SU-DHL-6 (cell line): ENCODE measurements around the gene LRRC7.

Source experiments
- EZH2phosphoT487 ChIP-seq: fragments of 200-600 bp; sonication (generic), shearing (Covaris generic); conservative IDR thresholded peaks from 2 replicates; pipeline ENCODE4 v1.6.1; 2018; ENCODE audit warnings: mild to moderate bottlenecking, antibody characterized with exemption, low read length, moderate library complexity, mixed read lengths
- TF ChIP-seq, protein P1 (sequence below): fragments of 200-600 bp; sonication (generic); IDR thresholded peaks from one replicate; pipeline ENCODE4 v1.5.1; 2017; ENCODE audit warnings: antibody characterized with exemption, mild to moderate bottlenecking, low read length, moderate library complexity; ENCODE audit not compliant: insufficient read depth, poor library complexity, severe bottlenecking

DNA sequence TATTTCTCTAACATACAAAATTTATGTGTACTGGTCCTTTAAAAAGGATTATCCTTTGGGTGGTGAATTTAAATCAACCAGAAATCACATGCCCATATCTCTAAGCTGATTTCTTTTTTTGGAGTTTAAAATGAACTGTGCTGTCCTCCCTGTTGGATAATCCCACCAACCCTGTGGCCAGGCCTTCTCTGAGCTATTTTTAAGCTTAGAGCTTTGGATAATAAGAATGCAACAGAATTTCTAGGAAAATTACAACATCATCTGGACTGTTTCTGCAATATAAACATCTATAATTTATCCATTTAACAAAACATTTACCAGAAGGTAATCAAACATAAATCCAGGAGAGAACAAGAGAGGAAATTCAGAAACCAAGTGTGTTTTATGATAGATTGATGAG lies 549.3 kb downstream of the LRRC7 start:
- no peak for TF ChIP-seq EZH2phosphoT487
- TF ChIP-seq, protein P1, sequence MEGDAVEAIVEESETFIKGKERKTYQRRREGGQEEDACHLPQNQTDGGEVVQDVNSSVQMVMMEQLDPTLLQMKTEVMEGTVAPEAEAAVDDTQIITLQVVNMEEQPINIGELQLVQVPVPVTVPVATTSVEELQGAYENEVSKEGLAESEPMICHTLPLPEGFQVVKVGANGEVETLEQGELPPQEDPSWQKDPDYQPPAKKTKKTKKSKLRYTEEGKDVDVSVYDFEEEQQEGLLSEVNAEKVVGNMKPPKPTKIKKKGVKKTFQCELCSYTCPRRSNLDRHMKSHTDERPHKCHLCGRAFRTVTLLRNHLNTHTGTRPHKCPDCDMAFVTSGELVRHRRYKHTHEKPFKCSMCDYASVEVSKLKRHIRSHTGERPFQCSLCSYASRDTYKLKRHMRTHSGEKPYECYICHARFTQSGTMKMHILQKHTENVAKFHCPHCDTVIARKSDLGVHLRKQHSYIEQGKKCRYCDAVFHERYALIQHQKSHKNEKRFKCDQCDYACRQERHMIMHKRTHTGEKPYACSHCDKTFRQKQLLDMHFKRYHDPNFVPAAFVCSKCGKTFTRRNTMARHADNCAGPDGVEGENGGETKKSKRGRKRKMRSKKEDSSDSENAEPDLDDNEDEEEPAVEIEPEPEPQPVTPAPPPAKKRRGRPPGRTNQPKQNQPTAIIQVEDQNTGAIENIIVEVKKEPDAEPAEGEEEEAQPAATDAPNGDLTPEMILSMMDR: no peak
